Measurements from ENCODE around the gene KCTD13.
"Not testable (repeated sequence)": the region's sequence is repeated elsewhere in the genome, so short reads cannot be mapped to it uniquely, and the experiment has no call there.

Gene KCTD13

GRCh38 chr16:29906520-29907244 lies 19.3 kb downstream of the KCTD13 start:
- DNase-seq: no peak

GRCh38 chr16:29905668-29906067 lies 20.4 kb downstream of the KCTD13 start:
- DNase-seq: no peak

GRCh38 chr16:29904947-29905346 lies 21.1 kb downstream of the KCTD13 start:
- DNase-seq: no peak

- no peak for DNase-seq
Measured at GRCh38 chr16:29903590-29903989, 22.4 kb downstream of the KCTD13 start.

- DNase-seq: no peak
Measured at GRCh38 chr16:29901607-29901945, 24.4 kb downstream of the KCTD13 start.

- no peak for DNase-seq
Measured at GRCh38 chr16:29900888-29901606, 25.0 kb downstream of the KCTD13 start.

GRCh38 chr16:29900102-29900887 lies 25.7 kb downstream of the KCTD13 start, which contains the start of gene ASPHD1:
Gene ASPHD1, plus strand, starts transcription at chr16:29900488. Its CDS starts 484 bp downstream, at chr16:29900972.
- no peak for DNase-seq

- peak; percentile 40 for DNase-seq
Measured at GRCh38 chr16:29899516-29900101, 26.4 kb downstream of the KCTD13 start, which contains the start of gene SEZ6L2. Gene SEZ6L2, minus strand, starts transcription at chr16:29899550. Its CDS starts 531 bp downstream, at chr16:29899019.

- DNase-seq: no peak
Measured at GRCh38 chr16:29898804-29899515, 27.1 kb downstream of the KCTD13 start.

GRCh38 chr16:29898135-29898803 lies 27.8 kb downstream of the KCTD13 start:
- no peak for DNase-seq

- DNase-seq: no peak
Measured at GRCh38 chr16:29897333-29897732, 28.7 kb downstream of the KCTD13 start.

GRCh38 chr16:29896841-29897240 lies 29.2 kb downstream of the KCTD13 start:
- no peak for DNase-seq

GRCh38 chr16:29894352-29894751 lies 31.7 kb downstream of the KCTD13 start:
- DNase-seq: no peak

- no peak for DNase-seq
Measured at GRCh38 chr16:29893553-29893952, 32.5 kb downstream of the KCTD13 start.

GRCh38 chr16:29892458-29892813 lies 33.6 kb downstream of the KCTD13 start:
- no peak for DNase-seq

- DNase-seq: no peak
Measured at GRCh38 chr16:29891525-29892457, 34.2 kb downstream of the KCTD13 start.

- not testable (repeated sequence) for DNase-seq
Measured at GRCh38 chr16:29889372-29889771, 36.7 kb downstream of the KCTD13 start.

GRCh38 chr16:29883987-29884386 lies 42.0 kb downstream of the KCTD13 start:
- no peak for DNase-seq

GRCh38 chr16:29881050-29881449 lies 45.0 kb downstream of the KCTD13 start:
- no peak for DNase-seq

GRCh38 chr16:29878172-29878571 lies 47.9 kb downstream of the KCTD13 start:
- DNase-seq: no peak
